ENCODE results near the gene ACP4.

GRCh38 chr19:50829801-50830200 is 39.6 kb downstream of the ACP4 start:
- TF ChIP-seq POLR2A (IDR thresholded peaks at IDR 0.05) (no peak), CTCF (IDR thresholded peaks at IDR 0.05) (no peak)

Data from testis (tissue), 2 donors.